LNCAP (cell line): ENCODE measurements around the gene SMOC1.

ENCODE experiments used
- CTCF ChIP-seq: fragments of 450-650 bp; IDR thresholded peaks from 2 replicates; pipeline ENCODE4 v1.5.1; 2017; ENCODE audit warnings: mild to moderate bottlenecking

Gene SMOC1

DNA sequence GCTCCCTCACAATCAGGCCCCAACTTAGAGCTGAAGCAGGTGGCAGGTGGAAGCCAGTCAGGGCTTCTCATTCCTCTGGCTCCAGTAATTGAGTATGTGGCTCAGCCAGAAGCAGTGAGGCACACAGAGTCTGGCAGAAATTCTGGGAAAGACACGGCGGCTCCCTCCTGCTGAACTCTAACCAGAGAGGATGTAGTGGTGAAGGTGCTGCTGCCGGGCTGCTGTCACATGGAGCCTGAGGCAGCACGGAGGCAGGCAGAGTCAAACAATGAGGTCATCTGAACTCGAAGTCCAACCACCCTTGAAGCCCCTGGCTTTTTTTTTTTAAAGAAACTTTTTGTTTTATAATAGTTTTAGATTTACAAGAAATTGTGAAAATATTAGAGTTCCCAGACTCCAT, 33.4 kb upstream of the SMOC1 start:
- no peak for TF ChIP-seq CTCF

- TF ChIP-seq CTCF, result no peak
These were observed 31.1 kb upstream of the SMOC1 start for GRCh38 chr14:69848156-69848555.

DNA sequence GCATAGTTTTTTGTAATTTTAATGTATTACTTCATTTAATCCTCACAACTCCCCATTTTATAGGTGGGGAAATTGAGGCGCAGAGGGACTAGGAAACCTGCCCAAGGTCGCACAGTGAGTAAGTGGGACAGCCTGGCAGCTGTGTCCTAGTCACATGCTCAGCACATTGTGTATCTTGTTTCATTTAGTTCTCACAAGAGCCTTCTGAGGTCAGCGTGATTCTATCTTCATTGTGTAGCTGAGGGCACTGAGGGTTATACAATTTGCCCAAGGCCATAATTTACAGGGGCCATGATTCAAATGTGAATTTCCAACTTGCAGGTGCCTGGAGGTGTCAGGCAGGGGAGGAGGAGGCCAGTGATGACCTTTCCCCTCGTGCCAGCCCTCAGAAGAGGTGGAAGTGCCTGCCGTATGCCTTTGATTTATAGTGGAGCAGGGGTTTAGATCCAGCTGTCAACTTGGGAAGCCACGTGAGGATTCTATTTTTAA, 30.3 kb upstream of the SMOC1 start:
- TF ChIP-seq CTCF, result no peak

- TF ChIP-seq CTCF, result no peak
These were observed 29.0 kb upstream of the SMOC1 start for GRCh38 chr14:69850086-69850735.

DNA sequence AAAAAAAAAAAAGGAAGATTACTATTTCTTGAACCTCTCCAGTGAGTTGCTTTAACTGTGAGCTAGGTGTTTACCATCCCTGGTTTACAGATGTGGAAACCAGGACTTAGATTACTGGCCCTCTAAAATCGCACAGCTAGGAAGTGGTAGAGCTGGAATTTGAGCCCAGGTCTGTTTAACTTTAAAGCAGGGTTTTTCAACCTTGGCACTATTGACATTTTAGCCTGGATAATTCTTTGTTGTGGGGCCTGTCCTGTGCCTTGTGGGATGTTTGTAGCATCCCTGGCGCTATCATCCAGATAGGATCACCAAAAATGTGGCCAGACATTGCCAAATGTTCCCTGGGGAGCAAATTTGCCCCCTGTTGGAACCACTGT, 28.5 kb upstream of the SMOC1 start:
- TF ChIP-seq CTCF, result no peak

DNA sequence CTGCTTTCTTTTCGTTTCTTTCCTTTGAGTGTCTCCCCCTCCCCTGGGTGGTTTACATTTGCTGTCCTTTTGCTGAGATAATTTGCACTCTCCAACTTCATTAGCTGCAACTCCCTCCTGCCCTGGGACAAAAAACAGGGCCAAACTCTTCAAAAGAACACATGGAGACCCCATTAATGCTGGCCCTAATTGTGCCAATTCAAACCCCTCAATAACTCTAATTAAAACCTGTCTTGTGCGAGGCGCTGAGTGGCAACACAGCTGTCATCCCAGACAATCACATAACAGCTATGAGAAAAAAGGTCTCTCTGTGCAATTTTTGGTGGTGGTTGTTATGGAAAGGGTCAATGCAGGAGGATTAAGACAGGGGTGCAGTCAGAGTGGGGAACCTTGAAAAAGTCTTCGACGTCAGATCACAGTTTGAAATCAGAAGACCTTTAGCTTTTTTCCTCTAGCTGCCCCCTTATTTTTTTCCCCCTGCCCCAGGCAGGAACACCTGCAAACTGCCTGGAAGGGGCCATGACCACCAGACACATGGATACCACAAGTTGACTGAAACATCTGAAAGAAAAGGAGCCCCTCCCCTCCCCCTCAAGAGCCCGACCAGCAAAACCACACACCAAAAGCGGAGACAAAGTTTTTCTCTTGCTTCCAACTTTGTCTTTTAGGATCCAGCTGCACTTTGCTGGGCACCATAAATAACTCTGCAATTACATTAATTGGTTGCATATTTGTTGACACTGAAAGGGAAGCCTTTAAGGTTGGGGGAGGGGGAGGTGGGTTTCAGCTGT, 26.5 kb upstream of the SMOC1 start:
- TF ChIP-seq CTCF, result no peak

- no peak for TF ChIP-seq CTCF
These were observed 25.4 kb upstream of the SMOC1 start for GRCh38 chr14:69853774-69854173.
